HepG2 (cell line): ENCODE data around the gene NMRAL1. TPM values are rescaled to one million over a fixed set of nuclear protein-coding genes. Genes with fewer than 3 reads are reported as not detected.

Experiments
- ATAC-seq: fragments of 200-7000 bp; cut with Tn5 transposase; 3 replicates; pipeline ENCODE4 v1.9.1; 2020; ENCODE audit warnings: mild to moderate bottlenecking, moderate library complexity
- BruUV-seq: library from RNA; stranded (reverse); fragments of 400-500 nt; replicated peaks from 2 replicates; lab custom pipeline; 2021; lab: Mats Ljungman, UMichigan
- CTCF ChIA-PET: fragments of 300-600 bp; formaldehyde crosslinking; extraction: SDS; loops from one replicate; lab custom pipeline; 2021; ENCODE audit warnings: low total read pairs, inconsistent platforms, low intra/inter-chr PET ratio; lab: Yijun Ruan, JAX
- POLR2A ChIA-PET: fragments of 350-600 bp; sonication (Branson Sonifier 250); formaldehyde crosslinking; loops from one replicate; lab custom pipeline; 2020; ENCODE audit warnings: antibody characterized with exemption, inconsistent platforms; lab: Yijun Ruan, JAX
- DNase-seq: peaks from one replicate; pipeline ENCODE4 v3.0.0-alpha.2; 2015; ENCODE audit warnings: low spot score
- FAIRE-seq: peaks from 3 replicates; lab custom pipeline; 2011; peaks lifted over from hg19 to GRCh38; lab: Jason Lieb, UNC
- H2AFZ ChIP-seq: one replicate; pipeline ENCODE4 v1.6.1; 2011; ENCODE audit warnings: low read length, inconsistent platforms
- H3K27ac ChIP-seq: fragments of 300-600 bp; 3 replicates; pipeline ENCODE4 v1.8.0; 2011; ENCODE audit warnings: mixed run types, mild to moderate bottlenecking, mixed read lengths, low read length, inconsistent platforms; ENCODE audit not compliant: insufficient read depth; ENCODE audit errors: extremely low read length
- H3K27me3 ChIP-seq, 2 experiments: fragments of 200-600 bp in 1 of 2; 2 replicates in 1 of 2; 3 replicates in 1 of 2; pipeline versions ENCODE4 v1.6.0 to v1.8.0; 2011; ENCODE audit warnings: low read length in 2 of 2, mild to moderate bottlenecking in 2 of 2, moderate library complexity in 2 of 2, inconsistent platforms in 1 of 2; ENCODE audit not compliant: insufficient read depth in 2 of 2, control insufficient read depth in 1 of 2
- H3K36me3 ChIP-seq, 2 experiments: fragments of 200-600 bp in 1 of 2; replicated peaks in 1 of 2; 2 replicates in 1 of 2; 3 replicates in 1 of 2; pipeline versions ENCODE4 v1.5.1 to v1.8.0; 2011; ENCODE audit warnings: low read length in 2 of 2, inconsistent platforms in 1 of 2; ENCODE audit not compliant: insufficient read depth in 2 of 2, control insufficient read depth in 1 of 2
- H3K4me1 ChIP-seq: 2 replicates; pipeline ENCODE4 v1.5.1; 2012; ENCODE audit warnings: low read length, inconsistent platforms; ENCODE audit not compliant: insufficient read depth
- H3K4me2 ChIP-seq: 2 replicates; pipeline ENCODE4 v1.6.0; 2011; ENCODE audit warnings: low read depth, low read length, inconsistent platforms
- H3K4me3 ChIP-seq, 3 experiments: fragments of 200-600 bp in 1 of 3; sonication (generic), shearing (Covaris generic) in 1 of 3; replicated peaks in 1 of 3; 2 replicates each; pipeline ENCODE4 v1.5.1; 2011 to 2016; ENCODE audit warnings: low read length in 3 of 3, inconsistent platforms in 2 of 3, low read depth in 2 of 3, mild to moderate bottlenecking in 2 of 3, control low read depth in 1 of 3, mixed read lengths in 1 of 3; ENCODE audit not compliant: insufficient read depth in 1 of 3
- H3K79me2 ChIP-seq: one replicate; pipeline ENCODE4 v1.6.1; 2011; ENCODE audit warnings: low read length, inconsistent platforms; ENCODE audit not compliant: insufficient read depth
- H3K9ac ChIP-seq: 2 replicates; pipeline ENCODE4 v1.6.0; 2011; ENCODE audit warnings: mild to moderate bottlenecking, low read depth, low read length, inconsistent platforms; ENCODE audit not compliant: insufficient read depth
- H3K9me3 ChIP-seq: 2 replicates; pipeline ENCODE4 v1.5.1; 2012; ENCODE audit warnings: mild to moderate bottlenecking, low read length
- H4K20me1 ChIP-seq: 2 replicates; pipeline ENCODE4 v1.6.0; 2011; ENCODE audit warnings: inconsistent platforms, mild to moderate bottlenecking, low read length, moderate library complexity; ENCODE audit not compliant: insufficient read depth
- PAXIP1 ChIP-seq: sonication (generic); formaldehyde crosslinking; conservative IDR thresholded peaks from 2 replicates; pipeline ENCODE4 v1.4.0; 2020; ENCODE audit warnings: mild to moderate bottlenecking, missing genetic modification reagents, moderate library complexity
- PHF20 ChIP-seq: sonication (generic); formaldehyde crosslinking; IDR thresholded peaks from 2 replicates; pipeline ENCODE4 v1.5.0; 2020; ENCODE audit warnings: mild to moderate bottlenecking, missing genetic modification reagents
- SIX4 ChIP-seq: sonication (generic); formaldehyde crosslinking; IDR thresholded peaks from 2 replicates; pipeline ENCODE4 v1.4.0; 2020; ENCODE audit warnings: missing genetic modification reagents
- TRIM24 ChIP-seq: sonication (generic); formaldehyde crosslinking; IDR thresholded peaks from 2 replicates; pipeline ENCODE4 v1.8.0; 2022; ENCODE audit warnings: mild to moderate bottlenecking, missing genetic modification reagents
- ZBTB1 ChIP-seq: sonication (generic); formaldehyde crosslinking; IDR thresholded peaks from 2 replicates; pipeline ENCODE4 v1.4.0; 2020; ENCODE audit warnings: missing genetic modification reagents, borderline replicate concordance
- ZBTB7B ChIP-seq: sonication (generic); formaldehyde crosslinking; IDR thresholded peaks from 2 replicates; pipeline ENCODE4 v1.4.0; 2020; ENCODE audit warnings: missing genetic modification reagents
- ZNF501 ChIP-seq: sonication (generic); formaldehyde crosslinking; IDR thresholded peaks from 2 replicates; pipeline ENCODE4 v1.5.1; 2020; ENCODE audit warnings: mild to moderate bottlenecking, moderate library complexity, missing genetic modification reagents
- WGBS: methylation state at CpG from one replicate; pipeline ENCODE4 v1.1.6; 2017; ENCODE audit warnings: low lambda C conversion rate; 5-methylcytosine and 5-hydroxymethylcytosine counted together
- in situ Hi-C: cut with HindIII; loops from 2 replicates; pipeline ENCODE4 v1.10.0; 2017; ENCODE audit warnings: low pct_unique_long_range_greater_than_20kb; ENCODE audit not compliant: extremely low pct_ligation_motif_present
- intact Hi-C: fragments of 100-400 bp; cut with micrococcal nuclease; formaldehyde crosslinking; loops from one replicate; pipeline ENCODE4 v1.10.0; 2022; ENCODE audit not compliant: unreplicated experiment
- polyA plus RNA-seq, 8 experiments: library from polyadenylated mRNA; depleted of rRNA in 3 of 8; stranded (reverse) in 7 of 8; unstranded in 1 of 8; fragments of >200 nt; fragmentation: Illumina TruSeq in 4 of 8; extraction: Trizol in 4 of 8; gene quantifications; 2 replicates each; pipeline versions ENCODE4 v1.2.1 to v1.2.3, GENCODE V29; 2011 to 2016; ENCODE audit warnings: low read depth in 4 of 8, missing spikeins in 1 of 8, mixed read lengths in 1 of 8; ENCODE audit not compliant: insufficient read depth in 1 of 8
- total RNA-seq, 5 experiments: library from RNA; depleted of rRNA; stranded (reverse); fragments of >200 nt; fragmentation: Illumina TruSeq; extraction: Trizol; gene quantifications; 2 replicates each; pipeline ENCODE4 v1.2.3, GENCODE V29; 2016; ENCODE audit warnings: low read depth in 1 of 5

The NMRAL1 gene
- total and polyA plus RNA-seq, 2 of the 13 experiments (the other 11 are each of a cell fraction or from before 2014, with no cell fraction given): 30.8 to 33.1 TPM

- peak; percentile 36; the same call in 1 of the 2 replicates for TF ChIP-seq ZNF501 (CRISPR knock-in tag)
- 0 out of 2 replicates have a peak, but pooled peaks have one; percentile 30 for TF ChIP-seq ZBTB7B (CRISPR knock-in tag)
Measured at GRCh38 chr16:4517812-4518680, 43.6 kb upstream of the NMRAL1 start (continued).

GRCh38 chr16:4515611-4516233, 41.3 kb upstream of the NMRAL1 start:
- H3K4me1 ChIP-seq: peaks cover 15% of the 10 kb centered on the region; the same call in 1 of the 2 replicates
- FAIRE-seq: no peak
- no peak for TF ChIP-seq PHF20 (CRISPR knock-in tag)
- no peak for TF ChIP-seq PAXIP1
- TF ChIP-seq SIX4: no peak
- TF ChIP-seq ZBTB1: no peak
- no peak for TF ChIP-seq TRIM24 (CRISPR knock-in tag)
- intact Hi-C loops (no loop called here), in situ Hi-C loops (loop anchor here (10.0 to 25.0 kb wide), 2 partner anchors 69 to 447 kb away; partner anchors contain the start of gene SEC14L5)
- H2AFZ ChIP-seq: no peak overlapping the region
- no peak overlapping the region for H3K4me3 ChIP-seq
- H3K27ac ChIP-seq: no peak overlapping the region
- DNase-seq: no peak
- peaks cover 37% of the 10 kb centered on the region for H4K20me1 ChIP-seq
- ChIA-PET POLR2A (no interaction called here), CTCF (no interaction called here)
- no peak for ATAC-seq
- H3K79me2 ChIP-seq: peaks cover 53% of the 10 kb centered on the region
- H3K9ac ChIP-seq: no peak overlapping the region
- 98% methylated on average over 5 of the region's 5 CpGs for WGBS
- H3K27me3 ChIP-seq: no peaks in the 10 kb centered on the region
- peaks cover 19 to 40% of the 10 kb centered on the region in 2 experiments; a peak in 4 of 5 replicates for H3K36me3 ChIP-seq
- H3K9me3 ChIP-seq: no peaks in the 10 kb centered on the region
- H3K4me2 ChIP-seq: no peak overlapping the region
- no TSS peak for BruUV-seq
